IgD-negative memory B cell (primary cell): ENCODE results near the gene AGAP1. TPM values are rescaled to one million over a fixed set of nuclear protein-coding genes. Genes with fewer than 3 reads are reported as not detected.

Source experiments
- H3K27ac Mint-ChIP-seq, 3 donors: one replicate each; pipeline ENCODE4 v1.8.0; 2020 to 2022; ENCODE audit warnings: mild to moderate bottlenecking in 3 of 3, mixed read lengths in 3 of 3, moderate library complexity in 1 of 3
- H3K27me3 Mint-ChIP-seq: one replicate; pipeline ENCODE4 v1.8.0; 2021; ENCODE audit warnings: mixed read lengths
- H3K36me3 Mint-ChIP-seq: one replicate; pipeline ENCODE4 v1.8.0; 2020; ENCODE audit warnings: mild to moderate bottlenecking, mixed read lengths
- H3K4me1 Mint-ChIP-seq, 3 donors: one replicate each; pipeline ENCODE4 v1.8.0; 2020 to 2022; ENCODE audit warnings: mixed read lengths in 3 of 3, mild to moderate bottlenecking in 1 of 3
- H3K4me3 Mint-ChIP-seq, 4 donors: one replicate each; pipeline ENCODE4 v1.8.0; 2020 to 2022; ENCODE audit warnings: mild to moderate bottlenecking in 4 of 4, mixed read lengths in 4 of 4, moderate library complexity in 3 of 4
- H3K9me3 Mint-ChIP-seq, 3 donors: one replicate each; pipeline ENCODE4 v1.8.0; 2020 to 2021; ENCODE audit warnings: mixed read lengths in 3 of 3, mild to moderate bottlenecking in 1 of 3
- polyA plus RNA-seq: library from polyadenylated mRNA; unstranded; fragments of 300-500 nt; fragmentation: Illumina TruSeq; gene quantifications from one replicate; pipeline ENCODE4 v1.2.3, GENCODE V29; 2021

Gene AGAP1
- polyA plus RNA-seq, 1 donor from 2014 or later: not detected

DNA sequence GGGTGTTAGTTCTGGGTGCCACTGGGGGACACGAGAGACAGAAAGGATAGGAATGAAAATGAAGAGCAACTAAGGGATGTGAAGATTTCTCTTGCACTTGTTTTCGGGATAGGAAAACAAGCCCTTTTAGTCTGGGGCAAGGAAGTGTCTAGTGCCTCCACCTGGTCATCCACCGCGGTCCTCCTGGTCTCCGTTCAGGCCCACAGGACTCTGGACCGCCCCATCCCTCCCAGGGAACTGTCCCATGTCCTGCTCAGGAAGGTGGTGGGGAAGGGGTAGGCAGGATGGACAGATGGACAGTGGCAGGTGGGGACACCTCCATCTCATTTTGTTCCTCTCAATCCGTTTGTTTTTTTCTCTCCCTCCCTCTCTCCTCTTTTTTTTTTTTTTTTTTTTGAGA, 45.9 kb downstream of the AGAP1 start:
- Mint-ChIP-seq H3K27me3 (peaks cover 1% of the 10 kb centered on the region), H3K36me3 (no peaks in the 10 kb centered on the region), H3K4me1 (no peaks in the 10 kb centered on the region), H3K4me3 (no peak overlapping the region), H3K9me3 (peaks cover 0 to 2% (median 0%) of the 10 kb centered on the region in 3 donors), H3K27ac (peak overlapping the region in 1 of 3 donors; percentile 18)

DNA sequence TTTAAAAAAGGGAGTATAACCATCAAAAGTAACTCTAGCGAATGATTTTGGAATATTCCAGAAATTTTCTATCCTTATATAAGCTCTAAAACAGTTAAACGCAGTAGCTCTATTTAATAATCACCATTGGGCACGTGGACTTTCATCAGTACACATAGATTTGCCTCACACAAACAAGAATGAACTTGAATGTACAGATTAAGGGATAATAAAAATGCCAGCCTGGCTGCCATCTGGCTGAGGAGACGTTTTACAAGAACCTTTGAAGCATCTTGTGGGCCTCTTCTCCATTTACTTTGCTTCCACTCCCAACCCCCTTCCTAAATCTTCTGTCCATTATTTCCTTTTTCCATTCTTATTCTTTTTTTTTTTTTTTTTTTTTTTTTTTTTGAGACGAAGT, 47.2 kb downstream of the AGAP1 start:
- Mint-ChIP-seq H3K27me3 (peaks cover 1% of the 10 kb centered on the region), H3K9me3 (peaks cover 0 to 2% (median 0%) of the 10 kb centered on the region in 3 donors), H3K27ac (no peak overlapping the region), H3K36me3 (no peaks in the 10 kb centered on the region), H3K4me3 (no peak overlapping the region), H3K4me1 (no peaks in the 10 kb centered on the region)

DNA sequence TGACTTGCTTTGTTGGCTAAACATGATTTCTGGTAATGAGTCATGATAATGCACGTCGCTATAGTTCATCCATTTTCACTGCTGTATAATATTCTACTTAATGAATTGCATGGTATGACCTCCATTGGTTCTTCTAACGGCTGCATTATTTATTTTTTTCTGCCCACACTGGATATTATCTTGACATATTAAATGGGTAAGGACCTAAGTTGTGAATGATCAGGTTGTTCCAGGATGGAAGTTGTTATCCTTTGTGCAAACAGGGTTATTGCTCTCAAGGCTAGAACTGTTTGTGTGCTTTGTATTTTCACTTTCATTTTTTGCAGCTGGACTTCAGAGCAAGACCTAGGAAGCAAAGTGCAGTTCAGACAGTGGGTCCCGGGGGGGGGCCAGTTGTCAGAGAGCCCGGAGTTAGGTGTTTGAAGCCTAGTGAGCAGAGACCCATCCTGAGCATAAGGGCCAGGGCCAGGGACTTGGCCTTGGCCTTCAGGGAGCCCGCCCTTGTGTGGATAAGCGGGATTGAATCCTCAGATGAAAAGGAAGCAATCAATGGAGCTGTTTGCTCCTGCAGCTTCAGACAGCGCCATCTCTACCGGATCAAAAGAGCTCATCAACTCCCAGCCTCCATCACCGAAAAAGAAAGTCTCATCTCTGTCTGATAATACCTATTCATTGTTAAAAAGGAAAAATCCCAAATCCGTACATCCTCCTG, 48.2 kb downstream of the AGAP1 start:
- Mint-ChIP-seq H3K4me3 (no peak overlapping the region), H3K27ac (no peak overlapping the region), H3K27me3 (no peaks in the 10 kb centered on the region), H3K9me3 (peaks cover 0 to 2% (median 0%) of the 10 kb centered on the region in 3 donors), H3K36me3 (no peaks in the 10 kb centered on the region), H3K4me1 (no peaks in the 10 kb centered on the region)

DNA sequence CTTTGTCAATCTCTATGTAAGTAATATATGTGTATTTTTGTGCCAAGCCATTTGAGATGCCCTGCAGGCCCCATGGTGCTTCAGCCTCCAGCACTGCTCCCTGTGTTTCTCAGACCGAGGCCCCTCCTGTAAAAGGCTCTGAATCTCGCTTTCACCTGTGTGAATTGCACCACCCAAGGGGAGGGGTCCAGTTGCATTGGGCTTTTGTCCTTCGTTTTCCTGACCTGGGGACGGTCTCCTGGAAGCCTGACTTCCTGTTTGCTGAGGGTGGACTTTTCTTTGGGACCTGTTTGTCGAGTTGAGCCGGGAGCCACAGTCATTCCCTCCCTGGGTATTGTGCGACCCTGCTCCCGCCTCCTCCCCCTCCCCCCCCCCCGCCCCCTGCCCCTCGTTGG, 48.9 kb downstream of the AGAP1 start:
- Mint-ChIP-seq H3K4me3 (no peak overlapping the region), H3K36me3 (no peaks in the 10 kb centered on the region), H3K27me3 (no peaks in the 10 kb centered on the region), H3K27ac (no peak overlapping the region), H3K9me3 (peaks cover 0 to 2% (median 0%) of the 10 kb centered on the region in 3 donors), H3K4me1 (no peaks in the 10 kb centered on the region)

DNA sequence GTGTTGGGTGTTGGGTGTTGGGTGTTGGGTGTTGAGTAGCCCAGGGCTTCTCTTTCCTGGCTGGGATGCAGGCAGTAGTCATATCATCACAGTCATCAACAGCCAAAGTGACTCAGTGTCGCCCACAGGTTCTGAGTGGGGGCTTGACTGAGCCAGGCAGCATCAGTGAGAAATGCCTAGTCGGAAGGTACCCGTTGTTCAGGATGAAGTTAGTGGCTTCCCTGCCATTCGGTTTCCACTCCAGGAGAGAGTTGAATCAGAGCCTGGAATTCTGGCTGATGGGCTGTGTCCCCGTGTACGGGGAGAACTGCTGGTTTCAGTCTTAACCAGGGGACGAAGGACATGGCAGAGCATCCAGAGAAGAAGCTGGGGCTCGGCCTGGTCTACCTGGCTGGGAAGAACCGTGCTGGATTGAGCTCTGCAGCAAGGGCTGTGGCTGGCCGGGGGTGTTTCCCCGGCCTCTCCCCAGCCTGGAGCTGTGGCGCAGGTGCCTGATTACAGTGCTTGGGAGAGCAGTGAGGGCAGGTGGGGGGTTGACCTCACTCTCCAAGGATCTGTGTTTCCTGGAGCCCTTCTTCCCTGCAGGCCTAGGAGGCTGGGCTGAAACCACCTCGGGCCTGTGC, 49.4 kb downstream of the AGAP1 start:
- Mint-ChIP-seq H3K4me3 (no peak overlapping the region), H3K9me3 (peaks cover 0 to 2% (median 0%) of the 10 kb centered on the region in 3 donors), H3K27ac (no peak overlapping the region), H3K36me3 (no peaks in the 10 kb centered on the region), H3K4me1 (no peaks in the 10 kb centered on the region), H3K27me3 (no peaks in the 10 kb centered on the region)

DNA sequence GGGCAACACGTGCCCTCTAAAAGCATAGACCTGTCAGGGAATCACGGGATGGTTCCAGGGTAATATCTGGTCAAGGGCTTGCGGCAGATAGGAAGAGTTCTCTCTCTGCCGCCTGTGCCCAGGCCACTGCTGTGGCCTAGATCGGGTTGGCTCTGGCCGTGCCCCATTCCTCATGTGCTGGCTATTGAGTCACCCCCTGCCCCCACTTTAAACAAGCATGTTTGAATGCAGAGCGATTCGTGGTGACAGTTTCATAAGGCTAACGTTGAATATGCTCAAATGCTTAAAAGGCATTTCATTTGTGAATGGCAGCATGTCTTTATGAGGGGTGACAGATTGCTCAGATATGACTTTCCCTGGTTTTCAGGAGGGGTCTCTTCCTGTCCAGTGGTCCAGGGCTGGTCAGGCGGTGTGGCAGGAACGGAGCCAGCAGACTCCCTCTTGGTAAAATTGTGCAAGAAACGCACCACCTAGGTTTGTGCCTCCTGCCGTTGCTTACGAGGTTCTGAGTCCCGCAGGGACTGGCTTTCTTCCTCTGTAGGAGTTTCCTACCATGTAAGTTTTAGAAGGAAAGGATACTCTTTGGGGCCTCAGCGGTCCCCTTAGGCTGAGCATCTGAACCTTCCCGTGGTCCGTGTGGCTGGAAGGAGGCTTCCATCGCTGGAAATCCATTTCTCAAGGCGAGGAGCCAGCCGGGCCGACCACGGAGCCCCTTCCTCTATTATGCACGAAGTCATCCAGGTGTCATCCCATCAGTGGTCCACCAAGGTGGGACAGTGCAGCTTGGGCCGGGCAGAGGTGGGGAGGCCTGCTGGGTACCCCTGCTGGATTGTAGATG, 50.2 kb downstream of the AGAP1 start:
- no peak overlapping the region for H3K4me3 Mint-ChIP-seq
- no peaks in the 10 kb centered on the region for H3K27me3 Mint-ChIP-seq

DNA sequence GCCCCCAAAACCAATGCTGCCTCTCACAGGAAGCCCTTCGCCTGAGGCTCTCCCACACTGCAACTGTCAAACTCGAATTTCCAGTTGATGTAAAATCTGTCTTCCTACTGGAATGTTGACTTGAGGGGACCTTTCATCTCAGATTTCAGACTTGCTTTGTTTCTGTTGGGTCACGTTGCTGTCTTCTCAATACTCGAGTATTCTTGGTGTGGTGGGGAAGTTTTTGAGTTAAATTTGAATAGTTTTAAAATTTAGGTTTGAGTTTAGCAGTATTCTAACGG, 50.8 kb downstream of the AGAP1 start:
- no peaks in the 10 kb centered on the region for H3K36me3 Mint-ChIP-seq
- H3K4me3 Mint-ChIP-seq: no peak overlapping the region
- H3K27ac Mint-ChIP-seq: no peak overlapping the region
- no peaks in the 10 kb centered on the region for H3K9me3 Mint-ChIP-seq
- no peaks in the 10 kb centered on the region for H3K4me1 Mint-ChIP-seq
- H3K27me3 Mint-ChIP-seq: no peaks in the 10 kb centered on the region

More for the DNA sequence above, 50.2 kb downstream of the AGAP1 start:
- Mint-ChIP-seq H3K4me1 (no peaks in the 10 kb centered on the region), H3K27ac (no peak overlapping the region), H3K36me3 (no peaks in the 10 kb centered on the region), H3K9me3 (no peaks in the 10 kb centered on the region)

DNA sequence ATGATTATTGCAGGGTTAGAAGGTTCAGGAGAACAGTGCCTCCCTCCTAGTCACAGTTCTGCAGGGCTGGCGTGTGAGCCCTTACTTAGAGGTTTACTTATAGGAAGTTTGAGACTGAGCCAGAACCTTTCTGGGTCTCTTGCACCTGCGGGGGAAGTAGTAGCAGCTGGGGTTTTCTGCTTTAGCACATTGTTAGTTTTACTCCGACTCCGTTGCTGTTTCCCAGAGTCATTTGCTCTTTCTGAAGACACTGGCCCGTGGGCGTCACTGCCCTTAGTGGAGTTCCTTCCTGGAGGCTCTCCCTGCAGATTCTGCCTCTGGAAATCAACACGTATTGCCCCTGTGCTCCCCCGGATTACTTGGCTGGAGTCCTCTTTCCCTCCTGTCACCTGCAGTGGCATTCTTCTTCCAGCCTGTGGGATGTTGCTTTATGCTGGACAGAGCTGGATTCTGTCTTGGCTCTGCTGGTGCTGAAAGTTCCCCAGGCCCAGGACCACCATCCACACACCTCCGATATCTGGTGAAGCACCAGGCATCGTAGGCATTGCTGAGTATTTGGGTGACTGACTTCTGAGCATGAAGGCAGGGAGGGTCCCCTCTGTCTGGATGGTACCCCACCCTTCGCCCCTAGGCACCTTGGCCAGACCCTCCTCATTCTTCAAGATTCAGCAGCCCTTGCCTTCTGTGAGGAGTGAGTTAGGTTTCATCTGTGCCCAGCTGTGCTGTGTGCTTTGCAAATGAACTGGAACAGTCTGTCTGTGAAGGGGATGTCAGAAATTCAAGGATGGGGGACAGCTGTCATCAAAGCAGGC, 51.7 kb downstream of the AGAP1 start:
- H3K27ac Mint-ChIP-seq: no peak overlapping the region
- no peaks in the 10 kb centered on the region for H3K36me3 Mint-ChIP-seq

DNA sequence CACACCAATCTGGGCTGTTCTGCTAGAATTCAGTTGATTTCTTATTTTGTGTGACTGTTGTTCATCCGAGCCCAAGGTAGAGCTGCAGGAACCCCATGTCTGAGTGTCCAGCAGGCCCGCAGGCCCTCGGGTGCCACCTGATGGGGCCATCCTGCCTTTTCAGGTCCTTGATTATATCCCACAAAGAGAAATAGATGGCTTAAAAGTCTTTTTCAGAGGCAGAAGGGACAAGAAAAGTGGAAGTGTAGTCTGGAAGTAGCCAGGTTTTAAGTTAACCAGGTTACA, 52.2 kb downstream of the AGAP1 start:
- Mint-ChIP-seq H3K9me3 (no peaks in the 10 kb centered on the region), H3K4me1 (no peaks in the 10 kb centered on the region), H3K4me3 (no peak overlapping the region)

More for the DNA sequence above, 51.7 kb downstream of the AGAP1 start:
- no peak overlapping the region for H3K4me3 Mint-ChIP-seq
- no peaks in the 10 kb centered on the region for H3K9me3 Mint-ChIP-seq
- no peaks in the 10 kb centered on the region for H3K27me3 Mint-ChIP-seq
- H3K4me1 Mint-ChIP-seq: no peaks in the 10 kb centered on the region

DNA sequence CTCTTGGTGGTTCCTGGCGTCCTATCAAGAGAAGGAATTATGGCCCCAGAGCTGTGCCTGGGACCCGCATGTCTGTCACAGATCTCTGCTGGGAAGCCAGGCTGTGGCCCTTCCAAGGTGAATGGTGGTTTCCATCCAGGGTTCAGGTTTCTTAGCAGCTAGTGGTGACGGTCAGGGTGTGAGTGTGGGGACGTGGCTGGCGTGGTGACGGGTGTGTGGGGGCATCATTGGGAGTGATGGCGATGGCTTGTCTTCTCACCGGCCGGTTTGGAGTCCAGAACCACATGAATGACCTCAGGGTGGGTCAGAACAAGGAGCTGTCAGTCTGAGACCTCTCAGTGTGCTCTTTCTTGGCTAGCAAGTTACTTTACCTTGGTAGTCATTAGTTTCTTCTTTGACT, 52.6 kb downstream of the AGAP1 start:
- H3K27me3 Mint-ChIP-seq: no peaks in the 10 kb centered on the region
- no peak overlapping the region for H3K27ac Mint-ChIP-seq
- no peaks in the 10 kb centered on the region for H3K36me3 Mint-ChIP-seq
- no peaks in the 10 kb centered on the region for H3K9me3 Mint-ChIP-seq
- H3K4me1 Mint-ChIP-seq: no peaks in the 10 kb centered on the region
- no peak overlapping the region for H3K4me3 Mint-ChIP-seq

More for the DNA sequence above, 52.2 kb downstream of the AGAP1 start:
- Mint-ChIP-seq H3K27me3 (no peaks in the 10 kb centered on the region), H3K27ac (no peak overlapping the region), H3K36me3 (no peaks in the 10 kb centered on the region)

DNA sequence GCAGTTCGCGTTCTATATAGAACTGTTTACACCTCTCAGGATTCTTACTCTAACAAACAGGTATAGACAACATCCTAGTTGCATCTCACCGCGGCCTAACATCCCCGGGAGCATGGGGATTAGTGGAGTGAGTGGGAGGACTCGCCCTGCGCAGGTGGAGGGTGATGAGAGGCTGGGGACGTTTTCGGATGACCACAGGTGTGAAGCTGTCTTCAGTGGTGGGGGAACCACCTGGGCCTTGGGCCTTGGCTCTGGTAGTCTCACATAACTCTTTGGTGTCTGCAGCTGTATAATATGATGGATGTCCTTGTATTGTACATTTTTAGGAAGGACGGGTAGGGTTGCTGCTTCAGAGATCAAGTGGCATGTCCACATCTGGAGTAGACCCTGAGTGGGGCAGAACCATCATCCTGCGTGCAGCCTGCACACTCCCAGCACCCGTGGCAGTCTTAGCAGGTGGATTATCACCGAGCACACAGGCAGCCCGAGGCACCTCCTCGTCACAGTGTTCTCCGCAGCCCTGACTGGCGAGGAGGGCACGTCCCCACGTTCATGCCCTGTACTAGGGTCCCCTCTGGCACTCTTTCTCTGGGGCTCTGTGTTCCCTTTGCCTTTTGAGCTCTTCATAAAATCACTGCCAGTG, 56.0 kb downstream of the AGAP1 start:
- H3K4me3 Mint-ChIP-seq: no peak overlapping the region
- peaks cover 0 to 2% (median 0%) of the 10 kb centered on the region in 3 donors for H3K9me3 Mint-ChIP-seq
- H3K36me3 Mint-ChIP-seq: no peaks in the 10 kb centered on the region
- H3K4me1 Mint-ChIP-seq: no peaks in the 10 kb centered on the region
- H3K27me3 Mint-ChIP-seq: peaks cover 7% of the 10 kb centered on the region
- no peak overlapping the region for H3K27ac Mint-ChIP-seq

DNA sequence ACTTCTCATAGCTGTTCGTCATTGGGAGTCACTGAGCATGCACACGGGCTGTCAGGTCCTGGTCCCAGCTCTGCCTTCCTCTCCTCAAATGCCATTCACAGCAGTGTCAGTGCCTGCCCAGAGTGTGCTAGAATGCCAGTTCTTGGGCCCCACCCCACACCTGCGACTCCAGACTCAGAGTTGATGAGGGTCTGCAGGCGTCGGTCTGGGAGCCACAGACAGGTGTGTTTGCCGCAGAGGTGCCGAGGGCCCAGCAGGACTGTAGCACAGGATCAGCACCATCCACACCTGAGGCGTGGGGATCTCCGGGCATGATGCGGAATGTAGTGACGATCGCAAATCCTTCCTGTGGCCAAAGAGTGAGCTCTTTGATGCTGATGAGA, 56.5 kb downstream of the AGAP1 start:
- no peaks in the 10 kb centered on the region for H3K36me3 Mint-ChIP-seq
- H3K4me3 Mint-ChIP-seq: no peak overlapping the region
- peaks cover 7% of the 10 kb centered on the region for H3K27me3 Mint-ChIP-seq
- peaks cover 0 to 2% (median 0%) of the 10 kb centered on the region in 3 donors for H3K9me3 Mint-ChIP-seq
- no peaks in the 10 kb centered on the region for H3K4me1 Mint-ChIP-seq
- no peak overlapping the region for H3K27ac Mint-ChIP-seq

DNA sequence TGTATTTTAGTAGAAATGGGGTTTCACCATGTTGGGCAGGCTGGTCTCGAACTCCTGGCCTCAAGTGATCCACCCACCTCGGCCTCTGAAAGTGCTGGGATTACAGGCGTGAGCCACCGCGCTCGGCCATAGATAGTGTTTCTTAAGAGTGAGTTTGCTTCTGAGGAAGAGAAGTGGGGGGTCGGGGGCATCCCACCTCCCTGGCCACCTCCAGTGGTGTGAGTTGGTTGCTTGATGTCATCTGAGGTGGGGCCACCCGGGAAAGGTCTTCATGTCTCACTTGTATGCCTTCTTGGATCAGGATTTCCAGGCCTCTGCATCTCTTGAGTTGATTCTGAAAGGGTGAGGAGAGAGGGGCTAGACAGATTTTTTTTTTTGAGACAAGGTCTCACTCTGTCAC, 57.1 kb downstream of the AGAP1 start:
- no peak overlapping the region for H3K4me3 Mint-ChIP-seq
- no peak overlapping the region for H3K27ac Mint-ChIP-seq
- no peaks in the 10 kb centered on the region for H3K4me1 Mint-ChIP-seq
- H3K36me3 Mint-ChIP-seq: no peaks in the 10 kb centered on the region
- H3K27me3 Mint-ChIP-seq: peaks cover 10% of the 10 kb centered on the region
- H3K9me3 Mint-ChIP-seq: peaks cover 0 to 2% (median 0%) of the 10 kb centered on the region in 3 donors

DNA sequence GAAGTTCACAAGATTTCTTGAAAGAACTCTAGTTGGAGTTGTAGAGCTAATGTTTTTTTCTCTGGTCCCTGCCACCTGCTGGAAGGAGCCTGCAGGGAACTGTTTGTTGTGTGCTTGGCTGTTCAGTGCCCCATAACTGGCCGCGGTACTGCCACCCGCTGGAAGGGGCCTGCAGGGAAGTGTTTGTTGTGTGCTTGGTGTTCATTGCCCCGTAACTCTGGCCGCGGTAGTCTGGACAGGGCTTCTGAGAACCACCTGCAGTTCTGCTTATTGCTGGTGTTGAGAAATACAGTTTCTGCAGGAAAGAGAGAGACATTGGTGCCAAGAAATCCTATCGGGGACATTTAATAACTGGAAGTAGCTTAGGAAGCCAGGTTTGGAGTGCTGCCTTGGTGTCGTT, 58.1 kb downstream of the AGAP1 start:
- Mint-ChIP-seq H3K4me1 (no peaks in the 10 kb centered on the region), H3K4me3 (no peak overlapping the region), H3K9me3 (peaks cover 0 to 2% (median 0%) of the 10 kb centered on the region in 3 donors), H3K36me3 (no peaks in the 10 kb centered on the region), H3K27me3 (peaks cover 10% of the 10 kb centered on the region), H3K27ac (no peak overlapping the region)

DNA sequence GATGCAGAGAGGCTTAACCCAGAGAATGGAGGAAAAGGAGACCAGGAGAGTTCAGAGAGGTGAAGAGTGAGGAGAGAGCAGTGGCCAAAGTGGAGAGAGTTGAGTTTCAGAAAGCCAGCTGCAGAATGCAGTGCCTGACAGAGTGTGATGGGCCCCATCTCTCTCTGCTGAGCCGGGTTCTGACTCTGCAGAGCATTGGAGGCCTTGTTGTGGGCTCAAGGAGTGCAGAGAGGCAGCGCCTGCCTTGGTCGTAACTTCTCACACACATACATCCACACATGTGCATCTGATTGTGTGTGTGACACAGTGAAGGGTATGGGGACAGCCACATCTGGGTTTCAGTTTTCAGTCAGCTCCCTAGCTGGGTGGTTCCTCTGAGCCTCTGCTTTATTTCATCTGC, 58.8 kb downstream of the AGAP1 start:
- peaks cover 0 to 2% (median 0%) of the 10 kb centered on the region in 3 donors for H3K9me3 Mint-ChIP-seq

More for the DNA sequence above, 58.8 kb downstream of the AGAP1 start:
- Mint-ChIP-seq H3K36me3 (no peaks in the 10 kb centered on the region), H3K27me3 (peaks cover 10% of the 10 kb centered on the region), H3K4me3 (peak overlapping the region in 1 of 4 donors; percentile 74), H3K4me1 (no peaks in the 10 kb centered on the region), H3K27ac (no peak overlapping the region)
